ENCODE measurements around the gene DNAJC8. TPM values are rescaled to one million over a fixed set of nuclear protein-coding genes. Genes with fewer than 3 reads are reported as not detected.

The DNAJC8 gene
- total and polyA plus RNA-seq, 10 of the 15 experiments (the other 5 are each of a cell fraction or from before 2014, with no cell fraction given): 91.2 to 296 (median 152) TPM

DNA sequence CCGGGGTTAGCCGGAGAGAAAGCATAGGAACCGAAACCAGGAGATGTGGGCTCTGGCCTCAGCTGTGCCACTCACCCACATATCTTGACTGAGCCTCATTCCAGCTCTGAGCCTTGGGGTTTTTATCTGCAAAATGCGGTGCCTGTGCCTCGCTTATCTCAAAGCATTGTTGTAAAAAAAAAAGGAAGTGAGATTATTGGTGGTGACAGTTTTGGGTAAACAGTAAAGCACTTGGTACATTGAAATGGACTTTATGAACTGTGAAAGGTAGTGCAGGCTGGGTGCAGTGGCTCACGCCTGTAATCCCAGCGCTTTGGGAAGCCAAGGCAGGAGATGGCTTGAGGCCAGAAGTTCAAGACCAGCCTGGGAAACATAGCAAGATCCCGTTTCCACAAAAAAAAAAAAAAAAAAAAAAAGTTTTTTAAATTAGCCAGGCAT, 60.1 kb downstream of the DNAJC8 start (continued):
- TF ChIP-seq, protein P1, sequence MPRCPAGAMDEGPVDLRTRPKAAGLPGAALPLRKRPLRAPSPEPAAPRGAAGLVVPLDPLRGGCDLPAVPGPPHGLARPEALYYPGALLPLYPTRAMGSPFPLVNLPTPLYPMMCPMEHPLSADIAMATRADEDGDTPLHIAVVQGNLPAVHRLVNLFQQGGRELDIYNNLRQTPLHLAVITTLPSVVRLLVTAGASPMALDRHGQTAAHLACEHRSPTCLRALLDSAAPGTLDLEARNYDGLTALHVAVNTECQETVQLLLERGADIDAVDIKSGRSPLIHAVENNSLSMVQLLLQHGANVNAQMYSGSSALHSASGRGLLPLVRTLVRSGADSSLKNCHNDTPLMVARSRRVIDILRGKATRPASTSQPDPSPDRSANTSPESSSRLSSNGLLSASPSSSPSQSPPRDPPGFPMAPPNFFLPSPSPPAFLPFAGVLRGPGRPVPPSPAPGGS (IDR thresholded peaks at IDR 0.05; ENCODE audit: borderline replicate concordance, insufficient read depth, low read depth, low read length, poor library complexity, severe bottlenecking): peak; percentile 85
- TF ChIP-seq, protein P2, sequence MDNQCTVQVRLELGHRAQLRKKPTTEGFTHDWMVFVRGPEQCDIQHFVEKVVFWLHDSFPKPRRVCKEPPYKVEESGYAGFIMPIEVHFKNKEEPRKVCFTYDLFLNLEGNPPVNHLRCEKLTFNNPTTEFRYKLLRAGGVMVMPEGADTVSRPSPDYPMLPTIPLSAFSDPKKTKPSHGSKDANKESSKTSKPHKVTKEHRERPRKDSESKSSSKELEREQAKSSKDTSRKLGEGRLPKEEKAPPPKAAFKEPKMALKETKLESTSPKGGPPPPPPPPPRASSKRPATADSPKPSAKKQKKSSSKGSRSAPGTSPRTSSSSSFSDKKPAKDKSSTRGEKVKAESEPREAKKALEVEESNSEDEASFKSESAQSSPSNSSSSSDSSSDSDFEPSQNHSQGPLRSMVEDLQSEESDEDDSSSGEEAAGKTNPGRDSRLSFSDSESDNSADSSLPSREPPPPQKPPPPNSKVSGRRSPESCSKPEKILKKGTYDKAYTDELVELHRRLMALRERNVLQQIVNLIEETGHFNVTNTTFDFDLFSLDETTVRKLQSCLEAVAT (IDR thresholded peaks at IDR 0.05): peak; percentile 31
- TF ChIP-seq ZNF24 (IDR thresholded peaks at IDR 0.05): peak; percentile 99
- TF ChIP-seq ZNF274 (IDR thresholded peaks at IDR 0.05; ENCODE audit: insufficient read depth, insufficient read length): no peak
- TF ChIP-seq ZNF207 (IDR thresholded peaks at IDR 0.05; ENCODE audit: borderline replicate concordance): no peak
- TF ChIP-seq SP1 (IDR thresholded peaks at IDR 0.05; ENCODE audit: low read depth, low read length): peak; percentile 76

DNA sequence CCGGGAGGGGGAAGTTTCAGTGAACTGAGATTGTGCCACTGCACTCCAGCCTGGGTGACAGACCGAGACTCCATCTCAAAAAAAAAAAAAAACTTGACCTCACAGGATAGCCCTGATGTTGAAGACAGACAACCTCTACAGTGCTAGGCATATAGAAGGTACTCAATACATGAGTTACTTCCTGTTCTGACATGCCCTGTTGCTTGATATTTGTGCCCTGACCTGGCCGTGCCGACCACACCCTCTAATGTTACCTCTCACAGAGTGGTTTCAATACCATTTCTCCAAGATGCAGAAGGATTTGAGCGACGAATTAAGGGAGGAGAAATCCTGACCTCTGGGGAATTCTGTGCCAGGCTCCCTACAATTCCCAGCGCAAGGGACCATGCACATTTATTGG, 61.6 kb downstream of the DNAJC8 start:
- Histone ChIP-seq H3K36me3 (ENCODE audit: control insufficient read depth in 2 of 2, insufficient read depth in 2 of 2, low read length in 1 of 2) (peaks cover 0 to 3% of the 10 kb centered on the region in 2 experiments; a peak in 1 of 4 replicates), H4K20me1 (ENCODE audit: control insufficient read depth, insufficient read depth) (no peaks in the 10 kb centered on the region), H3K27ac (ENCODE audit: control insufficient read depth, insufficient read depth) (peak overlapping the region; percentile 69), H2AFZ (ENCODE audit: control insufficient read depth, low read depth, low read length) (no peak overlapping the region), H3K27me3 (replicated peaks in 1 of 2; ENCODE audit: control insufficient read depth in 2 of 2, insufficient read depth in 2 of 2, low read length in 1 of 2) (no peaks in the 10 kb centered on the region), H3K4me3 (no peak overlapping the region), H3K79me2 (ENCODE audit: control insufficient read depth, insufficient read depth, low read length) (peaks cover 11% of the 10 kb centered on the region), H3K9ac (ENCODE audit: control insufficient read depth, insufficient read depth, low read length) (no peak overlapping the region), H3K9me3 (replicated peaks; ENCODE audit: control insufficient read depth, insufficient read depth, low read length) (no peaks in the 10 kb centered on the region; the same call in 2 of the 3 replicates), H3K4me1 (ENCODE audit: control insufficient read depth, insufficient read depth, low read length) (peaks cover 67% of the 10 kb centered on the region), H3K4me2 (ENCODE audit: control insufficient read depth, insufficient read depth) (peak overlapping the region; percentile 53)
- no TSS peak for BruUV-seq (replicated peaks)
- CTCF ChIA-PET: interaction anchor here (2.0 to 3.3 kb wide), 2 partner anchors 38 to 81 kb away, joined by 14 to 29 read pairs; no protein-coding TSS in a partner anchor
- in situ Hi-C loops (cut with MboI) (no loop called here), intact Hi-C loops (cut with micrococcal nuclease; ENCODE audit: unreplicated experiment) (loop anchor here (10.0 kb wide), 1 partner anchor 306 kb away; no protein-coding TSS in a partner anchor)
- SMC1A ChIA-PET (ENCODE audit: uncharacterized antibody, unreplicated experiment): interaction anchor here (1.0 to 7.6 kb wide), 7 partner anchors 23 to 100 kb away, joined by 4 to 74 read pairs (median 15); partner anchors contain the start of gene EYA3
- TF ChIP-seq, protein P3, sequence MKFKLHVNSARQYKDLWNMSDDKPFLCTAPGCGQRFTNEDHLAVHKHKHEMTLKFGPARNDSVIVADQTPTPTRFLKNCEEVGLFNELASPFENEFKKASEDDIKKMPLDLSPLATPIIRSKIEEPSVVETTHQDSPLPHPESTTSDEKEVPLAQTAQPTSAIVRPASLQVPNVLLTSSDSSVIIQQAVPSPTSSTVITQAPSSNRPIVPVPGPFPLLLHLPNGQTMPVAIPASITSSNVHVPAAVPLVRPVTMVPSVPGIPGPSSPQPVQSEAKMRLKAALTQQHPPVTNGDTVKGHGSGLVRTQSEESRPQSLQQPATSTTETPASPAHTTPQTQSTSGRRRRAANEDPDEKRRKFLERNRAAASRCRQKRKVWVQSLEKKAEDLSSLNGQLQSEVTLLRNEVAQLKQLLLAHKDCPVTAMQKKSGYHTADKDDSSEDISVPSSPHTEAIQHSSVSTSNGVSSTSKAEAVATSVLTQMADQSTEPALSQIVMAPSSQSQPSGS (IDR thresholded peaks at IDR 0.05; ENCODE audit: low read length): no peak
- TF ChIP-seq, protein P4, sequence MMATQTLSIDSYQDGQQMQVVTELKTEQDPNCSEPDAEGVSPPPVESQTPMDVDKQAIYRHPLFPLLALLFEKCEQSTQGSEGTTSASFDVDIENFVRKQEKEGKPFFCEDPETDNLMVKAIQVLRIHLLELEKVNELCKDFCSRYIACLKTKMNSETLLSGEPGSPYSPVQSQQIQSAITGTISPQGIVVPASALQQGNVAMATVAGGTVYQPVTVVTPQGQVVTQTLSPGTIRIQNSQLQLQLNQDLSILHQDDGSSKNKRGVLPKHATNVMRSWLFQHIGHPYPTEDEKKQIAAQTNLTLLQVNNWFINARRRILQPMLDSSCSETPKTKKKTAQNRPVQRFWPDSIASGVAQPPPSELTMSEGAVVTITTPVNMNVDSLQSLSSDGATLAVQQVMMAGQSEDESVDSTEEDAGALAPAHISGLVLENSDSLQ (IDR thresholded peaks at IDR 0.05): peak; percentile 20; the same call in 1 of the 2 replicates
- FAIRE-seq (no peak), DNase-seq (ENCODE audit: low read depth, low spot score) (no peak), ATAC-seq (peak; percentile 11)
- 28% methylated on average over 7 of the region's 7 CpGs for WGBS (ENCODE audit: insufficient coverage, insufficient replicate concordance, low lambda C conversion rate, missing lambda C conversion rate)
- POLR2A ChIA-PET: interaction anchor here (0.7 to 7.3 kb wide), 3 partner anchors 27 to 104 kb away, joined by 3 to 64 read pairs (median 3); no protein-coding TSS in a partner anchor
- RAD21 ChIA-PET (ENCODE audit: unreplicated experiment): interaction anchor here (0.7 to 9.6 kb wide), 8 partner anchors 11 to 690 kb away, joined by 3 to 139 read pairs (median 12); partner anchors contain the start of gene EYA3

Data from GM12878 (cell line).